G401 (cell line): ENCODE data around the gene LRBA. TPM values are rescaled to one million over a fixed set of nuclear protein-coding genes. Genes with fewer than 3 reads are reported as not detected.
"Not testable (repeated sequence)": the region's sequence is repeated elsewhere in the genome, so short reads cannot be mapped to it uniquely, and the experiment has no call there.

Experiments
- DNase-seq: peaks from one replicate; pipeline ENCODE4 v3.0.0-alpha.2; 2015; ENCODE audit warnings: low spot score
- in situ Hi-C: cut with HindIII; loops from 2 replicates; pipeline ENCODE4 v1.10.0; 2016; ENCODE audit warnings: low sequenced_read_pairs, mixed read lengths
- total RNA-seq: library from RNA; depleted of rRNA; stranded (reverse); fragments of >200 nt; shearing (Covaris generic); gene quantifications from 2 replicates; pipeline ENCODE4 v1.2.3, GENCODE V29; 2014

Gene LRBA
- total RNA-seq, 1 experiment from 2014 or later: 71.7 TPM

DNA sequence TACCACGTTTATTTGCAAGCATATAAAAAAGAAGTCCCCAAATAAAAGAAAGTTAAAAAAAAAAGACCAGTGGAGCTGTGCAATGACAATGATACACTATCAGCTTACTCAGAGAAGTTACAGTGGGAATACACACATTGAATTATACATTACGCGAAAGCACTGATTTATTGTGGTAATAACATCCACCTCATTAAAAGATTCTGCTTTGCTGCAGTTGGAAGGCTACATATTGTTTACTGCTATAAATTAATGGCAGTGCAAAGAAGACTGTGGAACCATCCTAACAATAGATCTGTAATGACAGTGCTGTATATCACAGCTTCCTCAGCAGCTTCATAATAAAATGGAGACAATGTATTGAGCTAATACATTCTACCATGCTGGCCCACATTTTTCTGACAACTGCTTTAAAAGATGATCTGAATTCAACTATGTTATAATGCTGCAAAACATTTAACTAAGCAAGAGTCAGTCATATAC is 575.6 kb downstream of the LRBA start:
- in situ Hi-C loops: no loop called here
- no peak for DNase-seq

DNA sequence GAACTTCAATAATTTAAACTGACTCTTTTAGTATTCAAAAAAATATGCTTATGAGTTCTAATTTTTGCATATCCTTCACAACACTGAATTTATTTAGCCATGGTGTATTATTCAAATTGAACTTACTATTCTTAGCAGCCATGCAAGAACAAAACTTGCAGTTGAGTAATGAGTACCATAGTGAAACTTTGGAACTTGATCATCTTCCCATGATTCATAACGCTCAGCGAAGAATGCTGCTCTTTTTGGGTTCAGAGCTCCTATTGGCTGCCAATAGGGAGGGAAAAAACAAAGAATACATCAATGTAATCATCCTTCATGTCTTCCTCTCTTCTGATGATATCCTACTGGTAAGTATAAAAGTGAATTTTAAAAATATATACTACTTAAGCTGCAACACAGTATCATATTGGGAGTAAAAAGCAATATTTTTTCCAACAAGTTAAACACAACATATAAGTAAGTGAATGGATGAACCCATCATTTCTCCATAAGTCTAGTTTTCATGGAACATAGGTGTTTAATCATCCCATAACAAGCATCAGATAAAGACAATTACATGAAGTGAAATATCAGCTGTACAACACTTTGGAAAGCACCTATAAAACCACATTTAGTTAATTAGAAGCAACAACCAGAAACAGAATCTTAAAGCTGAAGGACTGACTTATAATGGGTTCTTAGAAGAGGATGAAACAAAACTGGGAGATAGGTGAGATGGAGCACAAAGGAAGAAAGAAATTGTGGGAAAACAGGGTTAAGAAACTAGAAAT is 578.3 kb downstream of the LRBA start:
- in situ Hi-C loops: no loop called here
- no peak for DNase-seq

DNA sequence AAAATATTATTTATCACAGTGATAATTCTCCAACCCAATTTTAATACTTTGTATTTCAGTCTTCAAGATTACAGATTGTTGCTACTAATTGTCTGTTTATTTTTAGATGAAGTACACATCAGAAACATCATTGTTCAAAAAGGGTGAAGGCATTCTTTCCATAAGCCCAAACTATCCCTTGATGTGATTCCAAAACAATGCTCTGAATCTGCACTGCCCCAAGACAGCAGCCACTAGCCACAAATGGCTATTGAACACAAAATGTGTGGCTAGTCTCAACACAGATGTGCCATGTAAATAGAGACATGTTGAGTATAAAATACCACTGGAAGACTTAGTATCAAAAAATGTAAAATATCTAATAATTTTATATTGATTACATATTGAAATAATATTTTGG is 583.9 kb downstream of the LRBA start:
- in situ Hi-C loops: no loop called here
- DNase-seq: no peak

DNA sequence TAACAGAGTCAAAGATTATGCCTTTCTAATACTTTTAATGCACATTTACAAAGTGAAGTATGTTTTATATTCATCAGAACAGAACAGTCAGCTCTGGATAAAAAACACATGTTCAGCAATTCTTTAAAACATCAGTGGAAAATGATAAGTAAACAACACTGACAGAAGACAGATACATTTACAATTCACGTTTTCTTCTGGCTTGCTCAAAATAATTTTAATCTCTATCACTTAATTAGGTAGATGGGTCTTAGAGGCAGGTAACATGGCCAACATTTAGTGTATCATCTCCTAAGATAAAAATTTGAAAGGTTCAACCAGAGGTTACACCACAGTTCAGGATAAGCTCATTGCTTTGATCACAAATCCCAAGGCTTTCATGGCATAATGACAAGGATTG is 589.9 kb downstream of the LRBA start:
- in situ Hi-C loops: no loop called here
- no peak for DNase-seq

DNA sequence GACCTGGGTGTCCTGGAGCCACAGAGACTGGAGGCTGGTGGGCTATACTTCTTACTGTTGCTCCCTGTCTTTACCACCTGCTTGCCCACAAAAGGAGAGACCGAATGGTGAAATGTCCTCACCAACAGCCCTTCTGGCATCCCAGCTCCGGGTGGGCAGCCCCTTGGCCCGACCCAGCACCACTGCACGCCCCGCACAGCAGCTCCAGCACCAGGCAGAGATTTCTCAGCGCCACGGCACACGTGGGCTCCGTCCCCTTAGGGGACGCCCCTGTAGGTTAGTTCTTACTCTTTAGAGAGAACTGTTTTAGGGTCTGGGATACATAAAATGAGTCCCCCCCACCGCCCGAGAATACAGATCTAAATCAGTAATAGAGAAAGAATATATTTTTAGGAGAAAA is 591.6 kb downstream of the LRBA start:
- in situ Hi-C loops: no loop called here
- DNase-seq: no peak

DNA sequence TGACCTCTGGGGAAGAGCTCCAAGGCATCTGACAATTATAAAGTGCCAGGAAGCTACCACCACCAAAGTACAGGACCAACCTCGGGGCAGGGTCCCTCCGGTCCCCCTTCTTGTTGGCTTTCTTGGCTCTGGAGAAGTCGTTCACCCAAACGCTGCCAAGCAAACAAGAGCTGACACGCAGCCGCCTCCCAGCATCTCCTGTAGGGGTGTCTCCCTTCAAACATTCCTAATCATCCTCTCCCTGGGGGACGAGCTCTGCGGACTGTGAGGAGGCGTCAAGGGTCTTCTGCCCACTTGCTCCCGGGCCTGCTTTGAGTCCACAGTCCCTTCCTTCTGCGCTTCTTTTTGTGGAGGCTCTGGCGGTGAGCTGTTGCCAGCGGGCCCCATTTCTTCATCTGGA is 592.0 kb downstream of the LRBA start:
- in situ Hi-C loops: no loop called here
- no peak for DNase-seq

DNA sequence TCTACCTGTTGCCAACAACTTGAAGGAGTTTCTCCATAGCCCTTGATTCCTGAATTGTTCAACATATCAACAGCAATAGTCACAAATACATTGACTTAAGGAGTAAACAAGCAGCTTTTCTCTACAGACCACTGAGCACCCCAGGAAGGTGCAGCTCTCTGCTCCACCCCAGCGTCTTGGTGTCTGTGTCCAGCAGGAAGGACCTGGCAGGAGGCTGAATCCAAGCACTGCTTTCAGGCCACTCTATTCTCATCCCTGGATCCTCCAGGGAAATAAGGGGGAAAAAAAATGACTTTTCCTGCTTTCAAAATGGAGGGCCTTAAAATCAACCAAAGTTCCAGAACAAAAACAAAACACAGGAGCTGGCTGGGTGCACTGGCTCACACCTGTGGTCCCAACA is 593.5 kb downstream of the LRBA start:
- in situ Hi-C loops: no loop called here
- no peak for DNase-seq

DNA sequence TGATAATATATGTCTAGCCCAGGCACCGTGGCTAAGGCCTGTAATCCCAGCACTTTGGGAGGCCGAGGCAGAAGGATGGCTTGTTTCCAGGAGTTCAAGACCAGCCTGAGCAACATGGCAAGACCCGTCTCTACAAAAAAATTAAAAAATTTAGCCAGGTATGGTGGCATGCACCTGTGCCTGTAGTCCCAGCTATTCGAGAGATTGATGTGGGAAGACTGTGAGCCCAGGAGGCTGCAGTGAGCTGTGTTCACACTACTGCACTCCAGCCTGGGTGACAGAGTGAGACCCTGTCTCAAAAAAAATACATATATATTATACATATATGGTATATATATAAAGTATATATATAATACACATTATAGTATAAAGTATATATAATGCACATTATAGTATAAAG is 595.1 kb downstream of the LRBA start:
- no peak for DNase-seq

DNA sequence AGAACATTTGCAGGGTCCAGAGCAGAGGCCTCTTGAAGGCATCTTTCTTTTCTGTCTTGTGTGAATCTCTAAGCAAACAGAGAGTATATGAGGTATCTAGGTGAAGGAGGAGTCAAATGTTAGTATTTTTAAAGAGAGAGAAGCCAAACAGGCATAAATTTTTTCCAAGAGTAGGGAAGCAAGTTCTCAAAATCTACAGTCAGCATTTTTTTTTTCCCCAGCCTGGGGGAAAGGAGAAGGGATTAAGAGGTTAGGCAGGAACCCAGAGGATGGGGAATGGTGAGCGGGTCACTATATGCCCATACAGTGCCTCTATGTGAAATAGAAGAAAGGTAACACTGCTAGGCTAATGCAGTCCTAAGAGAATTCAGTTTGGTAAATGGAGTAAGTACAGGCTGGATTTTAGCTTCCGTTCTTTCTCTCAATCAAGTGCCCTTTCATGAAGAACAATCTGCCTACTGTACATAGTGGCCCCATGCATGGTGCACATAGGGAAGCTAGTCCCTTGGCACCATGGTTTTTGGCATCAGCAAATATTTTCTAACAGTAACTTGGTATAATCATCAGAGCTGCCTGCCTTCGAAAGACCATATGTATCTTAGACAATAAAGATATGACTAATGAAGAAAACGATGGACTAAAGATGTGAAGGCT is 596.2 kb downstream of the LRBA start:
- in situ Hi-C loops: no loop called here
- DNase-seq: no peak

More for the DNA sequence above, 595.1 kb downstream of the LRBA start:
- in situ Hi-C loops: no loop called here

DNA sequence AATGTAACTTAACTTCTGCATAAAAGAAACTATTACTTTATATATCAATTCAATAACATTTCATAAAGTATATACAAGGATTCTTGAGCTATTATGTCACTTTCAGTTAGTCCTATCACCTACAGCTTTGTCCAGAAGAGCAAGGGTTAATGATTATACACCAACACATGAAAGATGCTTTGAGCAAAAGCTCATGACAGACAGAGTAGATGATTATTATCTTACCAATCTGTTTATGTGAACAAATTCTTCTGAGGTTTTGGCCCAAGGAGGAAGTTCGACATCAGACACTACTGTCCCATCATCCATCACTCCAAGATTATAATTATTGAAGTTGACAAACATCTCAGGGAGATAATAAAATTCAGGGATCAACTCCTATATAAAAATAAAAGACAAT is 599.9 kb downstream of the LRBA start:
- DNase-seq: no peak
- in situ Hi-C loops: no loop called here

DNA sequence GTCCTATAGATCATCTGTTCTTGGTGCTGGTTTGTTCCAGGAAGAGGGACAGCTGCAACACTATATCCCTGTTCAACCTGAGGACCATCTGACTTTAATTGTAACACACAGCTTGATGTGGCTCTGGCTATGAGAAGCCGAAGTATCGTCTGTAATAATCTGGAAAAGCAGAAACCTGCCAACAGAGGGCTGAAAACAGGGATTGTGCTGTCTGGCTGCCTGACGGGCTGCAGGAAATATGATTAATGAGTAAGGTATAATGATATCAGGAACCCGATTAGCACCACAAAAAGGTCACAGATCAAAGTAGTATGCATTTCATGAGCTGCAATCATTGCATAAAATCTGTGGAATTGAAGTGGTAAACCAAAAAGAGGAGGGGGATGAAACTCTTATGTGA is 603.6 kb downstream of the LRBA start:
- in situ Hi-C loops: no loop called here
- DNase-seq: peak; percentile 47

DNA sequence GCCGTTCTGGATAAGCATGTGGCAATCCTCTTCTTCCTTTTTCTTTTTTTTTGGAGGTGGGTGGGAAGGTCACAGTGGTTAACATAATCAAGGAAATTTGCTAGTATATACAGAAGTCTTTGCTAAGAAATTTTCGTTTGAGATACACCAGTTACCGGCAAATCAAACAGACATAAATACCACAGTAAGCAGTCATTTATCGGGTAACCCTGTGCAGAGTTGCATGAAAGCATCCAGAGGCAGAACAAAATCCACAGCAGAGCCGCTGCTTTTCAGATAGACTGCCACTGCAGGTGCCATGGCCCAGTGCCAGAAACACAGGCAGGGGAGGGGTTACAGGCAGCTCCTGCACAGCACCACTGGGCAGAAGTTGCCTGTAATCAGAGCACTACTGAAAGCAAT is 612.2 kb downstream of the LRBA start:
- no peak for DNase-seq
- in situ Hi-C loops: no loop called here

DNA sequence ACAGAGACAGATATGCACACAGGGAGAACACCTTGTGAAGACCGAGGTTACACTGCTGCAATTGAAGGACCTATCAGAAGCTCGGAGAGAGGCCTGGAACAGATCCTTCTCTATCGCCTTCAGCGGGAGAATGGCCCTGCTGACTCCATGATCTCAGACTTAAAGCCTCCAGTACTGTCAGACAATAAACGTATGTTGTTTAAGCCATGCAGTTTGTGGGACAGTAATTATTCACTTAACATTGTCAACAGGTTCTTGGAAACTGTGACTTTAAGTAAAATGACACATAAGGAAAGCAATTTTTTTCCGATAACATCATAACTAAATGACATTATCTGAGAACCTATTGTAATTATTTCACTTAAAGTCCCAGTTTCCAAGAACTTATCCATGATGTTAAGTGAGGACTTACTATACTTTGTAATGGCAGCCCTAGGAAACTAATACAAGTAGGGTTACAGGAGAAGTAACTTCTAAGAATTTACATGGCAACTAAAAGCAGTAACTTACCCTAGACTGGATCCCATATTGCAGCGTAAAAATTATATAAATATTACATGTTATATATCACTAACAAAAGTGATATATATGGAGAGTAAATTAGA is 613.9 kb downstream of the LRBA start:
- no peak for DNase-seq
- in situ Hi-C loops: no loop called here

DNA sequence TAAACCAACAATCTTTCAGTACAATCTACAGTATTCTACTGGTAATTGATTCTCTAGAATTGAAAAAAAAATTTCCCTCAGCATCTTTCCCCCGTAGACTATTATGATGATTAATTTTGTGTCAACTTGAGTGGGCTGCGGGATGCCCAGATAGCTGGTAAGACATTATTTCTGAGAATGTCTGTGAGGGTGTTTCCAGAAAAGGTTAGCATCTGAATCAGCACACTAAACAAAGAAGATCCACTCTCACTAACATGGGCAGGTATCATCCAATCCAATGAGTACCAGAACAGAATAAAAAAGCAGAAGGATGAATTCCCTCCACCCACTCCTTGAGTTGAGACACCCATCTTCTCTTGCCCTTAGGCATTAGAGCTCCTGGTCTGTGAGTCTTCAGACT is 619.2 kb downstream of the LRBA start:
- in situ Hi-C loops: no loop called here
- no peak for DNase-seq

DNA sequence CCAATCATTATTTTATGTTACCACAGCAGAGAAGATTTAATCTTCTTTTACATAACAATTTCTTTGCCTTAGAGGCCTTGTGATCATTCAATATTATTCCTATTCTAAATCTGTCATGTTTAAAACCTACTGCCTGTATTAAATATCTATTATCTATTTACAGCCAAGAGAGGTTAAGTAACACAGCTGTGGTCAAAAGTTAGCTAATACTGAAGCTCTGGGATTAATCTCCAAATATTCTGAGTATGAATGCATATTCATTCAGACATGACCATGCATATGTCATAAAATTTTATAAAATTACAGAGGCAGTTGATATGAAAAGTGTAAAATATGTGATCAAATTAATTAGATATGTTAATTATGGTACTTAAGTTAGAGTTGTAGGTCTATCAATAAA is 621.0 kb downstream of the LRBA start:
- DNase-seq: no peak
- in situ Hi-C loops: no loop called here

DNA sequence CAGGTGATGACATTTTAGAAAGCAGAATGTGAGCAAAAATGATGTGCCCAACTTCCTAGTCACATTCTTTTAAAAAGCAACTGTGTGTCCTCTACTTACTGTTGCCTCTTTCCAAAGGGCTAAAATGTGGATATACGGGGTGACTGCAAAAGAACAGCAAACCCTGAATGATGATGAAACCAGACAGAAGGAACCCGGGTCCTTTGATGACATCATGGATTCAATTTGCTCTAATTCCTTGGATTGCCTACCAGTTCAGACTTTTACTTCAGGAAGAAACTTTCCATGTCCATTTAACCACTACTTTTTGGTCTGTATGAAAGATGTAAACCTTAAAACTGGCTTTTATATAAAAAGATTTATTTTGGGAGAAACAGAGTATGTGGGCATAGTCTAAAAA is 624.0 kb downstream of the LRBA start:
- DNase-seq: no peak
- in situ Hi-C loops: no loop called here

DNA sequence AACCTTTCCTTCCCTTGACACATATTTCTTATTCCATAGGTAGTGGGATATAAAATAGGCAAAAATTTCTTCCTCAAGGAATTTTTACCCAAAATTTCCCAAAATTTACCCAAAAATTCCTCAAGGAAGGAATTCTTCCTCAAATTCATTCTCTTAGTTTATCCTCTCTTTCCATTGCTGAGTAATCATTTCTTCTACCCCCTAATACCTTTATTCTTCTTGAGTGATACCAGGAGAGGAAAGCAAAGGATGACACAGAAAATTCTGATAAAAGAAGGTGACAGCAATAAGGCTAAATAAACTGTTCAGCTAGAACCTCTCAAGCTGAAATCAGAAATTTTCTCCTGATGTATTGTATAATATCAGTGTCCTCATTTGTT is 624.6 kb downstream of the LRBA start:
- no peak for DNase-seq
- in situ Hi-C loops: no loop called here

DNA sequence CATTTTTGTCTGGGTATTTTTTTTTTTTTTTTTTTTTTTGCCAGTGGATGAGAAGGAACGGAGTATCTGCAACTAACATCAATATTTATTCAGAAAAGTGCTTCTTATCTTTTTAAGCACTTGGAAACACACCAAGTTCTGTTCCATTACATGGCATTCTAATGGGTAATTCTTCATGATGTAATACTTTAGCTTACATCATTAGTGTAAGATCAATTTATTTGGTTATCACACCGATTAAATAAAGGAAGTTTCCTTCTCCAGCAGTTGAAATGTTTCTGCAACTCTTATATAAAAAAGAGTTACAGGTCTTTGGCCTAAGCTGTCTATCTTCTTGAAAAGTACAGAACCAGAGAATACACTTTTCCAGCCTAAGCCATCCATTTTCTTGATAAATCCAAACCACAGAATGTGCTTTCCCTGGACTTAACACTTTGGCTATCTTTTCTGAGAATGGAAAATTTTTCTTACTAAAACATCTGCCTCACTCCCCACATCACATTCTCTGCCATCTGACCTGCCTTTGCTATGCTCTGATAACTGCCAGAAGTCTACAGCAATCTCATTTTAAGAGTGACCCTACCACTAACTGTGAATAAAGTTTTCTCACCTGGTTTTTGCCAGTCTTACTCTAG is 625.1 kb downstream of the LRBA start:
- no peak for DNase-seq
- in situ Hi-C loops: no loop called here

DNA sequence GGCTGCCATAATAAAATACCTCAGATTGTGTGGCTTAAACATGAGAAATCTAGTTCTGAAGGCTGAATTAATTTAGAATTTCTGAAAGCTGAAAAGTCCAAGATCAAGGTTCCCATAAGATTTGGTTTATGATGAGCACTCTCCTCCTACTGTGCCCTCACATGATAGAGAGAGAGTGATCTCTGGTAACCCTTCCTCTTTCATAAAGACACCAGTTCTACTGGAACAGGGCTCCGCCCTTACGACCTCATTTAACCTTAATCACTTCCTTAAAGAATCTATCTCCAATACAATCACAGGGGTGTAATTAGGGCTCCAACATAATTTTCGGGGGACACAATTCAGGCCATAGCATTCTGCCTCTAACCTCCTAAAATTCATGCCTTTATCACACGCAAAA is 627.1 kb downstream of the LRBA start:
- DNase-seq: no peak
- in situ Hi-C loops: no loop called here

DNA sequence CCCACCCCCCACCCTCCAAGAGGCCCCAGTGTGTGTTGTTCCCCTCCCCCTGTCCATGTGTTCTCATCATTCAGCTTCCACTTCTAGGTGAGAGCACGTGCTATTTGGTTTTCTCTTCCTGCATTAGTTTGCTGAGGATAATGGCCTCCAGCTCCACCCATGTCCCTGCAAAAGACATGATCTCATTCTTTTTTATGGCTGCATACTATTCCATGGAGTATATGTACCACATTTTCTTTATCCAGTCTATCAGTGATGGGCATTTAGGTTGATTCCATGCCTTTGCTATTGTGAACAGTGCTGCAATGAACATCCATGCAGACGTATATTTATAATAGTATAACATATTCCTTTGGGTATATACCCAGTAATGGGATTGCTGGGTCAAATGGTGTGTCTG is 628.7 kb downstream of the LRBA start:
- in situ Hi-C loops, DNase-seq: not testable (repeated sequence)
